HEK293T (cell line): Measurements from ENCODE around the gene MRPL44.

Experiments
- ARNT ChIP-seq: fragments of 450-650 bp; IDR thresholded peaks from 2 replicates; pipeline ENCODE4 v1.6.1; 2017; ENCODE audit warnings: mild to moderate bottlenecking
- BHLHE40 ChIP-seq: fragments of 450-650 bp; IDR thresholded peaks from 2 replicates; pipeline ENCODE4 v1.6.1; 2016; ENCODE audit warnings: mild to moderate bottlenecking, moderate library complexity, borderline replicate concordance
- CTBP1 ChIP-seq: fragments of 450-650 bp; IDR thresholded peaks from 2 replicates; pipeline ENCODE4 v1.6.1; 2016; ENCODE audit warnings: borderline replicate concordance
- FOXA1 ChIP-seq: fragments of 450-650 bp; IDR thresholded peaks from 2 replicates; pipeline ENCODE4 v1.6.1; 2016; ENCODE audit warnings: mild to moderate bottlenecking
- FOXK2 ChIP-seq: fragments of 450-650 bp; IDR thresholded peaks from 2 replicates; pipeline ENCODE4 v1.6.1; 2016; ENCODE audit warnings: mild to moderate bottlenecking
- FOXM1 ChIP-seq: fragments of 450-650 bp; IDR thresholded peaks from 2 replicates; pipeline ENCODE4 v1.6.1; 2017; ENCODE audit warnings: mild to moderate bottlenecking, borderline replicate concordance
- HDGF ChIP-seq: fragments of 450-650 bp; IDR thresholded peaks from 2 replicates; pipeline ENCODE4 v1.6.1; 2017; ENCODE audit warnings: antibody characterized with exemption, borderline replicate concordance
- L3MBTL2 ChIP-seq: fragments of 450-650 bp; conservative IDR thresholded peaks from 2 replicates; pipeline ENCODE4 v1.6.1; 2016; ENCODE audit warnings: mild to moderate bottlenecking
- LEF1 ChIP-seq: fragments of 450-650 bp; IDR thresholded peaks from 2 replicates; pipeline ENCODE4 v1.6.1; 2017; ENCODE audit warnings: mild to moderate bottlenecking, borderline replicate concordance
- NFRKB ChIP-seq: fragments of 450-650 bp; IDR thresholded peaks from 2 replicates; pipeline ENCODE4 v1.6.1; 2016; ENCODE audit warnings: mild to moderate bottlenecking, moderate library complexity
- SP1 ChIP-seq: fragments of 450-650 bp; IDR thresholded peaks from 2 replicates; pipeline ENCODE4 v1.6.1; 2017
- SUZ12 ChIP-seq: fragments of 450-650 bp; IDR thresholded peaks from 2 replicates; pipeline ENCODE4 v1.6.1; 2016; ENCODE audit warnings: mild to moderate bottlenecking
- TARDBP ChIP-seq: fragments of 450-650 bp; IDR thresholded peaks from 2 replicates; pipeline ENCODE4 v1.6.1; 2016
- ZNF384 ChIP-seq: fragments of 450-650 bp; IDR thresholded peaks from 2 replicates; pipeline ENCODE4 v1.6.1; 2016

DNA sequence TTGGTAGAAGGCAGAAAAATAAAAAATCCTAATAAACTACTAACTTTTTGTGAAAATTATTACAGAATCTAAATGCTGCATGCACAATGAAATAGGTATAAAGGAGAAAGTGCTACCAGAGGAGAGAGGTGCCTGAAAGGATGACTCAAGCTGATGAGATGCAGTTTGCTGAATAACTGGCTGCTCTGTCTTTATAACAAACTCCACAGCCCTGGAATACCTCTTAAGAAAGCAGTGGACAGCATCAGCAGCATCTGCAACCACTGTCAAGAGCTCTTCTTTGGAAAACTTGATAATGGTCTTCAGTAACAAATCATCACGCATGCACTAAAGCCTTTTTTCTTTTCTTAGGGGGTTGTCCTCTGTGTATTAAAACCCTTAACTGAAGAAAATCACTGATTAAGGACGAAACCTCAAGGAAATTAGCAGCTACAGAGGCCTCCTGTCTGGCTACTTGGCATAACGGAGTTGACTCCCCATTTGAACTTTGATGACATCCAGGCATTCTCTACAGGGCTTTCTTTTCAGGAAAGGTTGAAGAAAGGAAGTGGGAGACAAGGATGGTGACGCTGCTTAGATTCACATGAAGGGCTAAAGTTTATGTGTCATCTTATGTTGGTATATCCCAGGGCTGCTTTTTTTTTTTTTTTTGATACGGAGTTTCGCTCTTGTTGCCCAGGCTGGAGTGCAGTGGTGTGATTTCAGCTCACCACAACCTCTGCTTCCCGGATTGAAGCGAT is 40.9 kb upstream of the MRPL44 start:
- TF ChIP-seq HDGF: no peak
- TF ChIP-seq LEF1: no peak
- no peak for TF ChIP-seq CTBP1
- no peak for TF ChIP-seq BHLHE40
- no peak for TF ChIP-seq FOXA1
- no peak for TF ChIP-seq TARDBP
- TF ChIP-seq ARNT: no peak
- no peak for TF ChIP-seq FOXM1
- no peak for TF ChIP-seq ZNF384
- no peak for TF ChIP-seq SUZ12
- no peak for TF ChIP-seq NFRKB
- TF ChIP-seq L3MBTL2: no peak
- no peak for TF ChIP-seq SP1
- TF ChIP-seq FOXK2: no peak
